NCI-H226 (cell line): ENCODE data around the gene ZNF429.
"Not testable (repeated sequence)": the region's sequence is repeated elsewhere in the genome, so short reads cannot be mapped to it uniquely, and the experiment has no call there.

Source experiments
- DNase-seq: peaks from one replicate; pipeline ENCODE4 v3.0.0-alpha.2; 2015

The ZNF429 gene

GRCh38 chr19:21519488-21519887 is 14.1 kb downstream of the ZNF429 start:
- DNase-seq = no peak

- no peak for DNase-seq
These were observed 27.5 kb downstream of the ZNF429 start for GRCh38 chr19:21532904-21533303.

GRCh38 chr19:21536741-21537290 is 31.4 kb downstream of the ZNF429 start:
- DNase-seq = not testable (repeated sequence)

GRCh38 chr19:21559444-21559843 is 54.0 kb downstream of the ZNF429 start:
- DNase-seq = no peak

- DNase-seq = no peak
These were observed 59.0 kb downstream of the ZNF429 start for GRCh38 chr19:21564406-21564805.

GRCh38 chr19:21566073-21566472 is 60.7 kb downstream of the ZNF429 start:
- DNase-seq = no peak

GRCh38 chr19:21567806-21568205 is 62.4 kb downstream of the ZNF429 start:
- not testable (repeated sequence) for DNase-seq

GRCh38 chr19:21568816-21569493 is 63.6 kb downstream of the ZNF429 start:
- no peak for DNase-seq

- no peak for DNase-seq
These were observed 64.1 kb downstream of the ZNF429 start for GRCh38 chr19:21569494-21569865.

- DNase-seq = no peak
These were observed 65.9 kb downstream of the ZNF429 start for GRCh38 chr19:21571316-21571715.

- DNase-seq = no peak
These were observed 69.2 kb downstream of the ZNF429 start for GRCh38 chr19:21574607-21575006.

- no peak for DNase-seq
These were observed 71.1 kb downstream of the ZNF429 start for GRCh38 chr19:21576481-21576880.

GRCh38 chr19:21580101-21580500 is 74.7 kb downstream of the ZNF429 start:
- no peak for DNase-seq

- DNase-seq = no peak
These were observed 75.4 kb downstream of the ZNF429 start for GRCh38 chr19:21580818-21581217.

GRCh38 chr19:21581646-21582240 is 76.3 kb downstream of the ZNF429 start:
- DNase-seq = no peak

GRCh38 chr19:21584537-21584936 is 79.1 kb downstream of the ZNF429 start:
- no peak for DNase-seq

- DNase-seq = no peak
These were observed 80.0 kb downstream of the ZNF429 start for GRCh38 chr19:21585281-21585890.

GRCh38 chr19:21586311-21587116 is 81.1 kb downstream of the ZNF429 start:
- no peak for DNase-seq

- no peak for DNase-seq
These were observed 81.7 kb downstream of the ZNF429 start for GRCh38 chr19:21587117-21587461.

- no peak for DNase-seq
These were observed 82.1 kb downstream of the ZNF429 start for GRCh38 chr19:21587549-21587948.

GRCh38 chr19:21588065-21588601 is 82.7 kb downstream of the ZNF429 start:
- no peak for DNase-seq

GRCh38 chr19:21590867-21591266 is 85.5 kb downstream of the ZNF429 start:
- DNase-seq = no peak

- no peak for DNase-seq
These were observed 87.6 kb downstream of the ZNF429 start for GRCh38 chr19:21593008-21593481.
